ENCODE data around the gene APC2.

GRCh38 chr19:1522061-1522460 is 72.1 kb downstream of the APC2 start:
- no peak for TF ChIP-seq CTCF (conservative IDR thresholded peaks at IDR 0.05)
- TF ChIP-seq EZH2 (IDR thresholded peaks at IDR 0.05; ENCODE audit: low read depth), result no peak

Measured in PC-9 (cell line).